ENCODE measurements around the gene MCU.
"Not testable (repeated sequence)": the region's sequence is repeated elsewhere in the genome, so short reads cannot be mapped to it uniquely, and the experiment has no call there.

The MCU gene

GRCh38 chr10:72687035-72687434 lies 4.9 kb upstream of the MCU start:
- no peak for DNase-seq

GRCh38 chr10:72688208-72688651 lies 3.7 kb upstream of the MCU start:
- DNase-seq: no peak

- no peak for DNase-seq
These were observed 2.3 kb upstream of the MCU start for GRCh38 chr10:72689660-72690059.

- DNase-seq: no peak
These were observed 1.7 kb upstream of the MCU start for GRCh38 chr10:72690071-72690755.

GRCh38 chr10:72691470-72691862 lies 477 bp upstream of the MCU start:
- no peak for DNase-seq

- no peak for DNase-seq
These were observed 726 bp downstream of the MCU start for GRCh38 chr10:72692744-72692993.

GRCh38 chr10:72692994-72693781 lies 1.2 kb downstream of the MCU start:
- DNase-seq: no peak

- no peak for DNase-seq
These were observed 2.8 kb downstream of the MCU start for GRCh38 chr10:72694476-72695369.

- no peak for DNase-seq
These were observed 3.6 kb downstream of the MCU start for GRCh38 chr10:72695496-72695895.

GRCh38 chr10:72697716-72698115 lies 5.8 kb downstream of the MCU start:
- DNase-seq: no peak

GRCh38 chr10:72702465-72702864 lies 10.5 kb downstream of the MCU start:
- not testable (repeated sequence) for DNase-seq

- DNase-seq: no peak
These were observed 11.1 kb downstream of the MCU start for GRCh38 chr10:72702868-72703581.

- no peak for DNase-seq
These were observed 12.2 kb downstream of the MCU start for GRCh38 chr10:72704117-72704516.

GRCh38 chr10:72709041-72709440 lies 17.1 kb downstream of the MCU start:
- no peak for DNase-seq

GRCh38 chr10:72712136-72712535 lies 20.2 kb downstream of the MCU start:
- DNase-seq: no peak

GRCh38 chr10:72719941-72720592 lies 28.1 kb downstream of the MCU start:
- DNase-seq: no peak

GRCh38 chr10:72720814-72721660 lies 29.1 kb downstream of the MCU start:
- DNase-seq: no peak

- no peak for DNase-seq
These were observed 35.2 kb downstream of the MCU start for GRCh38 chr10:72727130-72727529.

- DNase-seq: no peak
These were observed 36.5 kb downstream of the MCU start for GRCh38 chr10:72728462-72728861.

- DNase-seq: no peak
These were observed 37.6 kb downstream of the MCU start for GRCh38 chr10:72729528-72729927.

GRCh38 chr10:72730479-72730878 lies 38.5 kb downstream of the MCU start:
- DNase-seq: no peak
